K562 (cell line): ENCODE data around the gene B3GNT4. TPM values are rescaled to one million over a fixed set of nuclear protein-coding genes. Genes with fewer than 3 reads are reported as not detected.

ENCODE experiments used
- CCAR2 ChIP-seq: fragments of 200-400 bp; formaldehyde crosslinking; IDR thresholded peaks from 2 replicates; pipeline ENCODE4 v1.6.1; 2017; ENCODE audit warnings: mild to moderate bottlenecking, low read depth, low read length
- MAFG ChIP-seq: fragments of 450-650 bp; conservative IDR thresholded peaks from 2 replicates; pipeline ENCODE4 v1.6.1; 2016; ENCODE audit warnings: missing genetic modification characterization, missing compliant biosample characterization
- MXI1 ChIP-seq: IDR thresholded peaks from 2 replicates; pipeline ENCODE4 v1.6.1; 2011; ENCODE audit warnings: low read depth, mild to moderate bottlenecking, improper control_type of control experiment, low read length
- NR2C2 ChIP-seq, 2 experiments: fragments of 200-800 bp in 1 of 2; sonication (Bioruptor generic) in 1 of 2; sonication (generic) in 1 of 2; formaldehyde crosslinking in 1 of 2; IDR thresholded peaks; 2 replicates each; pipeline versions ENCODE4 v1.6.1 to v1.8.0; 2016 to 2022; ENCODE audit warnings: mild to moderate bottlenecking in 1 of 2, missing compliant biosample characterization in 1 of 2, missing genetic modification characterization in 1 of 2, missing genetic modification reagents in 1 of 2
- POLR2A ChIP-seq: fragments of 450-650 bp; conservative IDR thresholded peaks from 2 replicates; pipeline ENCODE4 v1.6.1; 2016
- POLR2G ChIP-seq: fragments of 200-400 bp; formaldehyde crosslinking; IDR thresholded peaks from 2 replicates; pipeline ENCODE4 v1.6.1; 2017; ENCODE audit warnings: low read depth, mild to moderate bottlenecking, antibody characterized with exemption, low read length, moderate library complexity
- SUPT5H ChIP-seq: fragments of 450-650 bp; IDR thresholded peaks from 2 replicates; pipeline ENCODE4 v1.6.1; 2016
- TRIM28 ChIP-seq: fragments of 450-650 bp; IDR thresholded peaks from 2 replicates; pipeline ENCODE4 v1.6.1; 2017
- TSHZ1 ChIP-seq: fragments of 250-450 bp; sonication (Bioruptor Pico); IDR thresholded peaks from 2 replicates; pipeline ENCODE4 v1.4.0; 2020; ENCODE audit warnings: mild to moderate bottlenecking, moderate library complexity
- ZBTB33 ChIP-seq: sonication (generic); formaldehyde crosslinking; IDR thresholded peaks from 2 replicates; pipeline ENCODE4 v1.8.1; 2023; ENCODE audit warnings: mild to moderate bottlenecking, missing genetic modification reagents
- ZBTB40 ChIP-seq, 2 experiments: fragments of 450-650 bp in 1 of 2; sonication (generic) in 1 of 2; formaldehyde crosslinking in 1 of 2; IDR thresholded peaks; 2 replicates each; pipeline versions ENCODE4 v1.7.1 to v1.9.0; 2016 to 2022; ENCODE audit warnings: inconsistent platforms in 1 of 2, mild to moderate bottlenecking in 1 of 2, missing genetic modification reagents in 1 of 2
- ZNF212 ChIP-seq: fragments of 450-650 bp; formaldehyde crosslinking; IDR thresholded peaks from 2 replicates; pipeline ENCODE4 v1.4.0; 2020; ENCODE audit warnings: mild to moderate bottlenecking
- polyA plus RNA-seq, 8 experiments: library from polyadenylated mRNA; depleted of rRNA in 4 of 8; stranded (reverse) in 5 of 8; unstranded in 3 of 8; fragments of >200 nt; fragmentation: Nextera tagmentation in 2 of 8; fragmentation: Illumina TruSeq in 1 of 8; extraction: Ambion mirVana in 2 of 8; extraction: Trizol in 1 of 8; gene quantifications; 2 replicates each; pipeline versions ENCODE4 v1.2.1 to v1.2.3, GENCODE V29; 2011 to 2014; ENCODE audit warnings: inconsistent platforms in 1 of 8, missing spikeins in 1 of 8
- total RNA-seq, 7 experiments: library from RNA; depleted of rRNA in 6 of 7; stranded (reverse); fragments of >200 nt in 6 of 7; fragmentation: Illumina TruSeq in 2 of 7; extraction: Trizol in 2 of 7; gene quantifications; 2 replicates each; pipeline versions ENCODE4 v1.2.1 to v1.2.3, GENCODE V29; 2011 to 2021; ENCODE audit warnings: low replicate concordance in 1 of 7

B3GNT4 gene
- total and polyA plus RNA-seq, 9 of the 15 experiments (the other 6 are each of a cell fraction or from before 2014, with no cell fraction given), result 0.17 to 3.2 (median 1.3) TPM

- TF ChIP-seq ZNF212 (CRISPR knock-in tag) (no peak), NR2C2 (CRISPR knock-in tag; IDR thresholded peaks at IDR 0.05) (0 out of 2 replicates have a peak, but pooled peaks have one; percentile 28), NR2C2 (tag; IDR thresholded peaks at IDR 0.05) (no peak), POLR2G (peak; percentile 35; the same call in 1 of the 2 replicates), MXI1 (no peak), ZBTB40 (IDR thresholded peaks at IDR 0.05) (peak; percentile 72), ZBTB40 (CRISPR knock-in tag; IDR thresholded peaks at IDR 0.05) (no peak), TSHZ1 (CRISPR knock-in tag) (no peak), MAFG (0 out of 2 replicates have a peak, but pooled peaks have one; percentile 8), TRIM28 (no peak), ZBTB33 (CRISPR knock-in tag) (peak; percentile 74), CCAR2 (no peak), POLR2A (peak; percentile 39; the same call in 1 of the 2 replicates), SUPT5H (0 out of 2 replicates have a peak, but pooled peaks have one; percentile 41)
These were observed 1.8 kb downstream of the B3GNT4 start (continued) for GRCh38 chr12:122205053-122205925.
